Measurements from ENCODE around the gene RSPH3.
"Not testable (repeated sequence)": the region's sequence is repeated elsewhere in the genome, so short reads cannot be mapped to it uniquely, and the experiment has no call there.

RSPH3 gene, protein sequence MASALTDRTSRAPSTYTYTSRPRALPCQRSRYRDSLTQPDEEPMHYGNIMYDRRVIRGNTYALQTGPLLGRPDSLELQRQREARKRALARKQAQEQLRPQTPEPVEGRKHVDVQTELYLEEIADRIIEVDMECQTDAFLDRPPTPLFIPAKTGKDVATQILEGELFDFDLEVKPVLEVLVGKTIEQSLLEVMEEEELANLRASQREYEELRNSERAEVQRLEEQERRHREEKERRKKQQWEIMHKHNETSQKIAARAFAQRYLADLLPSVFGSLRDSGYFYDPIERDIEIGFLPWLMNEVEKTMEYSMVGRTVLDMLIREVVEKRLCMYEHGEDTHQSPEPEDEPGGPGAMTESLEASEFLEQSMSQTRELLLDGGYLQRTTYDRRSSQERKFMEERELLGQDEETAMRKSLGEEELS

DNA sequence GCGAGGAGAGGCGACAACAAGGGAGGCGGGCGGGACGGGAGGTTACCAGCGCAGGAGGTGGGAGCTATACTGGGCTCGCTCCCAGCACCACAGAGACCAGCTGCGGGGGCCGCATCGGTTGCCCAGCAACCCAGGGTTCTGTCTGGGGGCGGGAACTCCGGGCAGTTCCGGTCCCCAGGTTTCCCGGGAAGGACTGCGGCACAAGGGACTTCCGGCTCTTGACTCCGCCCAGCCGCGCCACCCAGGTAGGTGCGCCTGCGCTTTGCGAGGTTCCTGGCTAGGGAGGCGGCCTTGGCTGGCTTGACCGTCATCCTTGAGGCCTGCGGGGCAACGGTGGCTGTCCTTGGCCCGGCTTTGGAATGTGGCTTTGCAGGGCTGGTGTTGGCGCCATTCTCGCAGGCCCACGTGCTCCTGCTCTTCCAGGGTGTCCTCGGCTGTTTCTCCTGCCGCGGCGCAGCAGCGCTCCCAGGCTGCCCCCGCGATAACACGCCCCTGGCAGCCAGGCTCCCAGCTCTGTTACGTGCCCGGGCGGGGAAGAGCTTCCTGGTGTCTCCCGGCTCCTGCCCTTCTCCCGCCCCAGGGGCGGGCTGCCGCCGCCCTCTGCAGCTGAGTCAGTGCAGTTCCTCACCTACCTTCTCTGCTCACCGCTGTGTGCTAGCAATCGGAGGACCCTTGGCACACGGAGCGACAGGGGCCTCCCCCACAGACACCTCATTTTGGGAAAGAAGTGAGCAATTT, at the start of gene RSPH3:
Gene RSPH3, minus strand, starts transcription at position 537 of the 738 bp plus-strand sequence. CDS start 652 bp downstream, outside the sequence.
- peak; percentile 66 to 86 for DNase-seq (ENCODE audit: low read depth in 2 of 2)

DNA sequence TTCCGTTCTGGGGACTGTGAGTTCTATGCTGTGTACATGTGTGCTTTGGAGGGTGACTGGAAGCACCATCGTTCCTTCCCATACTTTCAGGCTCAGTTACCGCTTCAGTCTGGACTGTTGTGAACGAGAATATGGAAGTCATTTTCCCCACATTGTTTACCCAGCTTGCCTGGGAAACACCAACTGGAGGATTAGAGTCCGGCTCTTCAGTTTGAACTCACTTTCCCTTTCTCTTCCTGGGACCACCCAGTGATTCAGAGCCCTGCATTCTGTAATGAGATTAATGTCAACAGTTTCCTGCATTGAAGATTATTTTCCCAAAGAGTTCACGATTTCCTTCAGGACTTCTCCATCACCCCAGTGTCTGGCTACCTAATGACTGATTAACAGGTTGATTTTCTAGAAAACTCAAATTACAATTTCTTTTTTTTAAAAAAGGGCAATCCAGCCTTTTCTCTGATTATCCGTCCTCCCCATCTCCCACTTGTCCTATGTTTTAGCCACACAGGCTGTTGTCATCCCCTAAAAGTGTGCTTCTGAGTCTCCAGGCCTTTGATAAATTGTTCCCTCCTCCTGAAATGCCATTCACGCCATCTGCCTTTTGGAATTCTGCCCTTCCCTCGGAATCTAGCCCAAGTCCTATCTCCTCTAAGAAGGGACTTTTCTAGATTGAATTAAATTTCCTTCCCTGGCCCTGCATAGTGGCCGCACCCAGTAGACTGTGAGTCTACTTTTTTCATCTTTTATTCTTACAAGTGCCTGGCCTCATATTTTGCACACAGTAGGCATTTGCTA, 48.1 kb upstream of the RSPH3 start:
- no peak for DNase-seq (ENCODE audit: low read depth in 2 of 2)

DNA sequence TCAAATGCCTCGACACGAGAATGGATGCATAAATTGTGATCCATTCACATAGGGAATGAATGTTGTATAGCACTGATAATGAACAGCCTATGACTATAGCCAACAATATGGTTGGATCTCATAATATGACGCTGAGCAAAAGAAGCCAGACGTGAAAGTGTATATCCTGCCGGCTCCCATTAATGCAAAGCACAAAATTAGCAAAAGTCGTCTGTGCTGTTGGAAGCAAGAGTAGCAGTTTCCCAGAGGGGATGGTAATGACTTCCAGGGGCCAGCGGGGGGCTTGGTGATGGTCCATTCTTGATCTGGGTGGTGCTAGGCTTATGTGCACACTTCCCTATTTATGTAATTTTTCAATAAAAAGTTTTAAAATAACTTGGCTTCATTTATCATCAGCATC, 45.8 kb upstream of the RSPH3 start:
- no peak for DNase-seq (ENCODE audit: low read depth in 2 of 2)

DNA sequence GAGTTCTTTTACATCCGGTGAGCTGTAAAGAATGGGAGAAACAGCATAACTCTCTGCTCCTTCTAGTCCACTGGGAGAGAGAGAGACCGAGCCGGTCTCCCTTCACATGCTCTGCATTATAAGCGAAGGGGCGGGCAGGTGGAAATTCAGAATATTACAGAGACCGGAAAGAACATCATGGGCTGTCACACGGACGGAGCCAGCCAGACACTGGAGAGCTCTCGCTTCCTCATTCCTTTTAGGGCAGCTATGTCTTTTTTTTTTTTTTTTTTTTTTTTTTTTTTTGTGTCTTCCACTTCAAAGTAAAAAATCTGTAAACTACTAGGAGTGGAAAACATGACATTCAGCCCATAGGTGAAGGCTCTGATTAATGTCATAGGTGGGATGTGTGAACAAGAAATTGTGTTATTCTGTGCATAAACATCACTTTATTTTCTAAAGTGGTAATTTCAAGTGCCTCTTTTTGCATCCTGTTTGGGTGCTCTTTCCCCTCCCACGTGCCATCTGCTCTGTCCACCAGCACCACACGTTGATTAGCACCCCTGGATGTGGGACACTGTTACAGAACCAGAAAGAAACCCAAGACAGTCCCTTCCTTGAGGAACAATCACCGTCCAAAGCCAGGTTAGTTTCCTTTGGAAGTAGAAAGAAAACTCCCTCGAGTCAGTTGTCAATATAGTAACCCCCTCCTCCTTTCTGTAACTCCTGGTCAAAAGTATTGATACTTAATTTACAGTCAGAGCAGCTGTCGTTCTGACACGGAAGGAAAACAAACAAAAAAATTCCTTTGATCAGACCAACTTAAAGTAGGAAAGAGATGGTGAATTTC, 45.1 kb upstream of the RSPH3 start, which contains the start of gene TAGAP:
Gene TAGAP, minus strand, starts transcription at position 93 of the 829 bp plus-strand sequence. CDS start 845 bp downstream, outside the sequence.
- DNase-seq (ENCODE audit: low read depth in 2 of 2) = peak; percentile 53 to 79

DNA sequence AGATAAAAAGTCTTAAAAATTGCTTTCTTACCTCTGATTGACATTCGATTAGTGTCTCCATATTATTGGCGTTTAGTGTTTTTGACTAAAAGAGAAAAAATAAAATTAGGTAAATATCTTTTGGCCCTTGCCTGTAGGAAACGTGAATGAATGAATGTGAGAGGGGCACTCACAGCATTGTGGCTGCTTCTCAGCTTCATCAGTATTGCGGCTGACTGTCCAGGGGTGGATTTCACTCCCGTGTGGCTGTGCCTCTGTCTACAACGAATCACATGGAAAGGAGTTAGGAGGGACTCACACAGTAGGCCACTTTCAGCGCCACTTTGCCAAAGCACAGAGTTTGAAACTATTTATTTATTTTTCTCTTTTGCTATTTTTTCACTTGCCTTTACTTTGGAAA, 43.9 kb upstream of the RSPH3 start:
- DNase-seq (ENCODE audit: low read depth in 2 of 2) = no peak

DNA sequence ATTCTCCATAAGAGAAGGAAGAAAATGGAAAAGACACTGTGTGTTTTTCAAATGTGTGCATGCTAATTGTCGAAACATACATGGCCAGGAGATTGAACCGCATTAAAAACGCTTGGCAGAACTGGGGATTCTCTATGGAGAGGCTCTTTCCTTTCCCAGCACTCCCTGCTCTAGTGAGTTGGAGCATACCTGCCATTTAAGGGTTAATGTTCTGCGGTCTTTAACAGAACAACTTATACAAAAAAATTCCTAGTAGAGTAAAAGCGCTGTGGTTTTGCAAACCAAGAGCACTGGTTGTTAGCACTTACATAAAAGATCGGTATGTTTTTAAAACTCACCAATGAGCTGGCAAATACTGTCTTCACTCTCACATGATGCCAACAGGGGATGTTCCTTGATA, 43.2 kb upstream of the RSPH3 start:
- DNase-seq (ENCODE audit: low read depth in 2 of 2) = no peak

DNA sequence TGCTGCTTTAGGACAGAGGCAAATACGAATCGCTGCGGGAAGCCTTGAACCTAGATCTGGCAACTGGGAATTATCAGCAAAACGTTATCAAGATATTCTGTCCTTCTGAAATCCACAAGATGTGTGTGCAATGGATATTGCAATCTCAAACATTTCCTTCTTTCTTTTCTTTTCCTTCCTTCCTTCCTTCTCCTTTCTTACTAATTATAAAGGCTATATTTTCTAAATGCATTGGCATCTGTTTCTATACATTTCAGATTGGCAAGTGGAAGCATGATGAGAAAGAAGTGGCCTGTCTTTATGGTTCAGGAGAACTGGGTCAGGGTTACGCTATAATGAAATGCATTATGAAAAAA, 42.8 kb upstream of the RSPH3 start:
- DNase-seq (ENCODE audit: low read depth in 2 of 2) = no peak

DNA sequence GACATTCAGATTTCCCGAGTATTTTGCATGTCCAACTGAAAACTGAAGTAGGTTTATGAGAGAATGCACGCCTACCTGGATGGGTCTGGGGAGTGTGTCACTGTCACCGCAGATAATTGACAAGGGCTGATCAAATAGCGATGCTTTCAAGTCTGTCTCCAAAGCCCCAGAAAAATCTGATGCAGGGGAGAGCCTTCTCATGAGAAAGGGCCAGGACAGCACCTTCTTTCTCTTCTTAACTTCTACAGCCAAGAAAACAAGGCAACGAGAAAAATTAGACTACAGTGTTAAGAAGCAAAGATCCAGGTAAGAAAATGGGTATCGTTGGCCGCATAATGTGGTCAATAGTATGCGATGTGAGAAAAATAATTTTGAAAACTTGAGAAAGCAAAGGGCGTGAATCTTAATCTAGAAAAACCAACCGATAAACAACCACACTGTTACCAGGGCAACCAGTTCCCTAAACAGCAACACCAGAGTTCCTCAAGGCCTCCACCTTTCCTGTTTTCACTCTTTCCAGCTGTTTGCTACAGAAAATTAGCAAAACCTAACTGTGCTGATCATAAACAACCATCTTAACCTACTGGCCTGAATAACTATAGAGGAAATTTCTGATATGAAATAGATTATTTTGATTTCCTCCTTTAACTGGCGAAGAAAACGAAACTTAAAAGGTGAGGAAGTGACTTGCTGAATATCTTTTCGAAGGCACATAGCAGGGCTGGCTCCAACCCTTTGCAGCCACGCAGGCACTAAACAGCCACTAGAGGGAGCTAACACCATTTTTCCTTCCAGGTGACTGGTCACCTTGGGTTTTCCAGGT, 42.2 kb upstream of the RSPH3 start:
- no peak for DNase-seq (ENCODE audit: low read depth in 2 of 2)

DNA sequence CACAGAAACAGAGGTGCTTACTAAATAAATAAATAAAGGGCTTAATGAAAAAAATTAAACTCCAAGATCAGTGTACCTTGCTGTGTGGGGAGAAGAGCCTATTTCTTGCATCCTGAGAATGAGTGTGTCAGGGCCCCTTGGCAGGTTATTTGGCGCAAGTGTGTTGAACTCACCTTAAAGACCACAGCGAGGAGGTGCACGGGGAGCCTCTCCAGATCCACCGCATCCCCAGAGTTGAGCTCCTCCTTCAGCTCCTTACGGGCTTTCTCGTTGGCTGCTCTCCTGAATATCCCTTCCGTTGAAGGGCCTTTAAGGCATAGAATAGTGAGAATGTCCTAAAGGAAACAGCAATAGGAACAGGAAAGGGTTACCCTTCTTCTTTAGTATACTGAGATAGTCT, 41.2 kb upstream of the RSPH3 start:
- no peak for DNase-seq (ENCODE audit: low read depth in 2 of 2)

DNA sequence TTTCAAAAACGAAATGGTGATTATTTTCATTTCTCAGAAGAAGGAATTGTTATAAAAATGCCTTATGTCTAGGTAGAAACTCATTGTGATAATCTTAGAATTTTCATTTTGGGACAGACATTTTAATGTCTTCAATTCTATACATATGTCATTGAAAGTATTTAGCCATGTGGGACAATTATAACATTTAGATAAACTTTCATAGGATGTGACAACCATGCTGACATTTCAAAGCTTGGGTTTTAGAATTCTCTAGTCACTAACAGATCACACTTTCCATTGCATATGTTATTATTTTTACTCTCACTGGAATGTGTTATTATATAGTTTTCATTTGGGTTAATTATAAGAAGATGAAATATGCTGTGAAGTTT, 39.9 kb upstream of the RSPH3 start:
- DNase-seq (ENCODE audit: low read depth in 2 of 2) = no peak

DNA sequence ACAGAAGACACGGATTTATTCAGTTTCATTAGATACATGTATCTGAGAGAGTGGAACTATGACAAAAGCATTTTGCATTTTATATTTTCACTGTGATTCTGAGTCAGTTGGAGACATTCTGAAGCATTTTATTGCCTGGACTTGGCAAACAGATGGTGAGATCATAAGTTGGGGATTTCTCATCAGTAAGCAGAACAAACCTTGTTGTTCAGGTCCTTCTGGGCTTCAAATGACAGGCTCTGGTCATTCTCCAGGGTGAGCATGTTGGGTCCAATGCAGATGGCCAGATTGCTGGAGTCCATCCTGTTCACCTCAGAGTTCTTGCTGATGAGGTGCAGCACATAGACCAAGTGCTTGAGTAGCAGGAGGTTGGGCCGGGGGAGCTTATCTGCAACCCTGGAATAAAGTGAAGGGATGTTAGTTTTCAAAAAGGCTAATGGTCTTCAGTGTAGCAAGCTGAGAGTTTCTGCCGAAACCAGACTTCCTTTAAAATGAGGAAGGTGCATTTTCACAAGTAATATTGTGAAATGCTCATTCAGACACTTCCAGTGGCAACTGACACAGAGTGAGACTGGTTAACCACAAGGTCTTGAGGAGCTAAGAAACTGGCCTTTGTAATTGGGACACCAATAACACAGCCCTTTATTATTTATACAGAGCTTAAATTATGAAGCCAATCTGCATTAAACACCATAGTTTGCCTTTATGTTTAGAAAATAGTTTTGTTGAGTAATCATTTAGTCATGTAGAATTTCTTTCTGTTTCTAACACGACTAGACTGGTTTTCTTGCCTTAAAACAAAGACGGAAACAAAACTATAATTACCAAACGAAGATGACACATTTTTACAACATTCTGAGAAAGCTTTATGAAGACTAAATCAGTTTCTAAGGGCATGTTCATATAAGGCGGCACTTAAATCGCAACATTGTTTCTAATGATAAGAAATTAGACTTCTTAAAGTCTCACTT, 39.2 kb upstream of the RSPH3 start:
- DNase-seq (ENCODE audit: low read depth in 2 of 2) = no peak

DNA sequence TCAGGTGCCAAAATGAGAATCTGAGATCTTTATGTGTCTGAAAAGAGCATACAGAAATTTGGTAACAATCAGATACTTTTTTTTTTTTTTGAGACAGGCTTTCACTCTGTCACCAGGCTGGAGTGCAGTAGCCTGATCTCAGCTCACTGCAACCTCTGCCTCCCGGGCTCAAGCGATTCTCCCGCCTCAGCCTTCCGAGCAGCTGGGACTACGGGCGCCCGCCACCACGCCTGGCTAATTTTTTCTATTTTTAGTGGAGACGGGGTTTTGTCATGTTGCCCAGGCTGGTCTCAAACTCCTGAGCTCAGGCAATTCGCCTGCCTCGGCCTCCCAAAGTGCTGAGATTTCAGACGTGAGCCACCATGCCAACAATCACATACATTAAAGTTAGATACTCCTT, 38.3 kb upstream of the RSPH3 start:
- not testable (repeated sequence) for DNase-seq (ENCODE audit: low read depth in 2 of 2)

DNA sequence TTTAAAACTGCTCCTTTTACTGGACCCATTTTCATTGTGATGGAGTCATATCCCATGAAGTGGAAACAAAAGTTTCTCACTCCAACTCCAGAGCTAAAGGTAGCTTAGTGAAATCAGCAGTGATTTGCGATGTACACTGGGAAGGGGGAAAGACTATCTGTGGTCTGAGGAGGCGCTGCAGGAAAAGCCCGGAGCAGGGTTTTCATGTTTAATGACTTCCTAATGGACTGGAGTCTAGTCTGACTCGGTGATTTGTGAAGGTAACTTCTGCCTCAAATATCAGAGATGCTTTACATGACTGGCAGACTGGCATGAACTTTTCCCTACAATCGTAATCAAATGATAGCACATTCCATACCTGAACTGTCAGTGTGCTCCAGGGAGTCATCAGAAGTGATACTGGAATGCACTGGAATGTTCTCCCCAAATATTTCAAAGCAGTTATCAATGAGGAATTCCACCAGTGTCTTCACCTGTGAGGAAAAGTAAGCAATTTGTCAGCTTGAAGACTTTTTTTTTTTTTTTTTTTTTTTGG, 37.8 kb upstream of the RSPH3 start:
- no peak for DNase-seq (ENCODE audit: low read depth in 2 of 2)

DNA sequence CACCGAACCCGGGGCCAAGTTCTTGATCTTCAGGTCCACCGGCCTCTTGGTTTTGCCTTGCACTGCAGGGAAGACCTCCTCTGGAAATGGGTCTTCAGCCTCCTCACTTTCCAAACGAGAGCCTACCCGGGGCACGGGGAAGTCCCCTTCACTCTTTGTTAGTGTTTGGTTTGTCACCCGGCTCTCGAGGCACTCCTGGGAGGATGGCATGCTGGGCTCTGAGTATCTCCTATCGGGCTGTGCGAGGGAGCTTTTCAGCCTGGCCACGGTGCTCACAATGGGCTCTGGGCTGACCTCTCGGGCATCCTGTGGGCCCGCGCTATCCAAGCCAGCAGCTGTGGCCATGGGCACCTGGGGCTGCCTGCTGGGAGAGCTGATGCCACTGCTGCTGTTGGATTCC, 36.7 kb upstream of the RSPH3 start:
- no peak for DNase-seq (ENCODE audit: low read depth in 2 of 2)

DNA sequence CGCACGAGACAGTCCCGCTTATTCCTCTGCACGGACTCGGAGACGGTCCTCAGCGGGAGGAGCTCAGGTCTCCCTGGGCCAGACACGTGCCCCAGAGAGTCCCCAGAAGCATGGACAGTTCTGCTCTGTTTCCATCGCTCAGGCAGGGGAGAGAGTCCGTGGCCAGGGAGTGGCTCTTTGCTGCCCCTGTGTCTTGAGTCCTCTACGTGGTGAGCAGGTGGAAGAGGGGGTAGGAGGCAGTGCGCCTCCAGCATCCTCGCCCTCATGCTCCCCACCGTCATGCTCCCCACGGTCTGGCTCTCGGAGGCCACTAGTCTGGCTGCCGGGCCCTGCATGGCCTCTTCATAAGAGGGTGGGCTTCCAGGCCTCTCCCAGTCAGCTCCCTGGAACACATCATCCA, 35.9 kb upstream of the RSPH3 start:
- no peak for DNase-seq (ENCODE audit: low read depth in 2 of 2)

DNA sequence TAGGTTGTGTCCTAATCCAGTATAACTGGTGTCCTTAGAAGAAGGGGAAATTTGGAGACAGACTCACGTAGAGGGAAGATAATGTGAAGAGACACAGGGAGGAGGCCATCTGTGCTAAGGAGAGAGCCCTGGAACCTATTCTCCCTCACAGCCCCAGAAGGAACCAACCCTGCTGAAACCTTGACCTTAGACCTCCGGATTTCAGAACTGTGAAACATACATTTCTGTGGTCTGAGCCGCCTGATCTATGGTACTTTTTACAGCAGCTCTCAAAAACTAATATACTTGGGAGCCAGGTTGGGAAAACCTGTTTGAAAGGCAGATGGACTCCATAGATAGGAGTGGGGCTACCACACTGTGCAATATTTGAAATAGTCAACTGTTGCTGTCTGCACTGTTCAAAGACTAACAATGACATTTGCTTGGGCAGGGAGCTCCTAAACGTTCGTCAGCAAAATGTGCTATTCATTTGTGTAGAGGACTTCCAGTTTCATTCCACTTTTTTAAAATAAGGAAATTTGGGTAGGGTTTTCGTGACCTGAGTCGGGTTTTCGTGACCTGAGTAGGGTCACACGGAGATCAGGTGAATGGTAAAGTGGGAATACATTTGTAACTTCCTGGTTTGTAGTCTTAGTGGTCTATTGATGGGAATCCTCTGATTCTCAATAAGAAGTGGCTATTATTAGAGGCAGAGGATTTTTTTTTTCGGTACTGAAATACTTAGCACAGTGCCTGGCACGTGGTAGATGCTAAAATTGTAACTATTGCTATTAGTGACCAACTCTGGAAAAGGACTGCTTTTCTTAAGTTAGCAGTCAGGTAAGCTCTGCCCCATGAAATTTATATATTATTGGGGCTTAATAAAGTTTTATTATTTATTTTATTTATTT, 33.4 kb upstream of the RSPH3 start:
- DNase-seq (ENCODE audit: low read depth in 2 of 2) = no peak

DNA sequence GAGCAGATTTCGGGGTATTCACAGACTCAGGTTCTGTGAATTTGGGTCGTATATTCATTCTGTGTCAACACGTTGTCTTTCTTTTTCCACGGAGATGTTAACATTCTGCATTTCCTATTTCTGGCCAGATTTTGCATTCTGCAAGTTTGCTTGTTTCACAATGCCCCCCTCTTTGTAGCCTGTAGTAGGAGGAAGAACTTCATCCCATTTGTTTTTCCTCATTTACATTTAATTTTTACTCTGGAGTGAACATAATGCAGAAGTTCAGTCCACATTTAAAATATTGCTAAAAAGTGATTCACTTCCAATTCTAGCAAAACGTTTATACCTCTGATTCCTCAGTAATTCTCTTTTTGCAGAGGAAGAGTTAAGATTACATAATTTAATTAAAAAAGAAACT, 31.8 kb upstream of the RSPH3 start:
- DNase-seq (ENCODE audit: low read depth in 2 of 2) = no peak

DNA sequence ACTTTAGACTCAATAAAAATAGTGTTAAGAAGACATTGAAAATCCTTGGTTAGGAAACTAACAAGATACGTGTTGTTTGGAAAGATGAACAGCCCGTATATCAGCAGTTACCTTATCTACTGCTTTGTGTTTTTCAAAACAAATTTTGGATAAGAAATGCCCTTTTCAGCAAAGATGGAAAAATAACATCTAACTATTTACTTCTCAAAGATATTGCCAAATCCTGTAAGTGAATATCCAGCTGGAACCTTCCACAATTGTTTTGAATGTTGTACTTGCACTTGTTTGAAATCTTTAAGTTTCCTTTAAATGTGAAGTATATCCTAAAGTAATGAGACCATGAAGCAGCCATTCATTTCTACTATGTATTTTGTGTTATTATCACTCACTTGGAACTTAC, 30.2 kb upstream of the RSPH3 start:
- no peak for DNase-seq (ENCODE audit: low read depth in 2 of 2)

All from stimulated activated CD4-positive, alpha-beta T cell treated with anti-CD3 and anti-CD28 coated beads, Interleukin-1b, Interleukin-23, amount 100 ng/mL, for 1 hour (primary cell).